22Rv1 (cell line): ENCODE data around the gene SGSM2.
A peak's percentile ranks its signal among the peaks of the same experiment; 100 is the strongest.

Experiments
- ZFX ChIP-seq: fragments of 450-650 bp; IDR thresholded peaks from 2 replicates; pipeline ENCODE4 v1.6.1; 2017; ENCODE audit warnings: antibody characterized with exemption, borderline replicate concordance
- TF ChIP-seq, protein P1 (sequence below): fragments of 450-650 bp; IDR thresholded peaks from 2 replicates; pipeline ENCODE4 v1.5.1; 2017; ENCODE audit warnings: mild to moderate bottlenecking

DNA sequence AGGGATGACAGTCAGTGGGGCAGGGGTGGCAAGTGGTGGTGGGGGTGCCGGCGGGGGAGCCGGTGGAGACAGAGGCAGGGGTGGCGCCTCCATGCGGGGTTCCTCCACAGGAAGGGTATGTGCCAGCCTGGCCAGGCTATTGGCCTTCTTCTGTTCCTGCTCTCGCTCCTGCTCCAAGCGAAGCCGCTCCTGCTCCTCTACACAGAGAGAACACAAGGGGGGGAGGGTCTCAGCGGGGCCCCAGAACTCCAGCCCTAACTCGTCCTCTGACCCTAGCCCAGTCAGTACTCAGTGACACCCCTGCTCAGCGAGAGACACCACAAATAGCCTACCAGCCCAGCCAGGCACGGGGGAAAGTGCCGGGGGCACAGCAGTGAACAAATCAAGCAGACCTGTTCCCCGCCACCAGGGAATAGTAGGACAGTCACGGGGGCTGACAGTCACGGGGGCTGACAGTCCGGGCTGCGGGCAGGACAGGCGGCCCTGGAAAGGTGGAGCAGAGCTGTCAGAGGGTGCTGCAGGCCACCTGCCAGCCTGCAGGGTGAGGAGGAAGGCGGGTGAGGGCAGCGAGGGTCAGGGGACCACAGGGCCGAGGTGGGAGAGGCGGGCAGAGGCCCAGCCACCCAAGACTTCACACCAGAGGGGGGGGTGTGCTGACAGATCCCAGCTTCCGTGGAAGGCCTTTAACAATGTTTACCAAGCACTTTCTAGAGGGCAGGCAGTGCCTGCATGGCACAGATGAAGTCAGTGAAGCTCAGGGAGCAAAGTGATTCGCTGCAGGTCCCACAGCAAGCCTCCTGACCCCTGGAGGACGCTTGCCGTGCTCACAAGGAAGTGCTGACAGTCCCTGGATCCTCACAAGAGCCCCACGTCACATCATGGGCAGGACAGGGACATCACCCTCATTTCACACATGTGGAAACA, 58.2 kb downstream of the SGSM2 start:
- TF ChIP-seq, protein P1, sequence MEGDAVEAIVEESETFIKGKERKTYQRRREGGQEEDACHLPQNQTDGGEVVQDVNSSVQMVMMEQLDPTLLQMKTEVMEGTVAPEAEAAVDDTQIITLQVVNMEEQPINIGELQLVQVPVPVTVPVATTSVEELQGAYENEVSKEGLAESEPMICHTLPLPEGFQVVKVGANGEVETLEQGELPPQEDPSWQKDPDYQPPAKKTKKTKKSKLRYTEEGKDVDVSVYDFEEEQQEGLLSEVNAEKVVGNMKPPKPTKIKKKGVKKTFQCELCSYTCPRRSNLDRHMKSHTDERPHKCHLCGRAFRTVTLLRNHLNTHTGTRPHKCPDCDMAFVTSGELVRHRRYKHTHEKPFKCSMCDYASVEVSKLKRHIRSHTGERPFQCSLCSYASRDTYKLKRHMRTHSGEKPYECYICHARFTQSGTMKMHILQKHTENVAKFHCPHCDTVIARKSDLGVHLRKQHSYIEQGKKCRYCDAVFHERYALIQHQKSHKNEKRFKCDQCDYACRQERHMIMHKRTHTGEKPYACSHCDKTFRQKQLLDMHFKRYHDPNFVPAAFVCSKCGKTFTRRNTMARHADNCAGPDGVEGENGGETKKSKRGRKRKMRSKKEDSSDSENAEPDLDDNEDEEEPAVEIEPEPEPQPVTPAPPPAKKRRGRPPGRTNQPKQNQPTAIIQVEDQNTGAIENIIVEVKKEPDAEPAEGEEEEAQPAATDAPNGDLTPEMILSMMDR: peak; percentile 33
- TF ChIP-seq ZFX: no peak
